Upper lobe of left lung (tissue), 6 donors: ENCODE results near the gene DNAJC1. TPM values are rescaled to one million over a fixed set of nuclear protein-coding genes. Genes with fewer than 3 reads are reported as not detected.
"Not testable (repeated sequence)": the region's sequence is repeated elsewhere in the genome, so short reads cannot be mapped to it uniquely, and the experiment has no call there.

Experiments
- ATAC-seq, 2 donors: fragments of 200-7000 bp; cut with Tn5 transposase; one replicate each; pipeline ENCODE4 v1.9.1; 2022; ENCODE audit warnings: mild to moderate bottlenecking in 2 of 2, moderate library complexity in 2 of 2; ENCODE audit not compliant: low FRiP score in 2 of 2
- DNase-seq, 2 donors: peaks; one replicate each; pipeline ENCODE4 v3.0.0-alpha.2; 2019 to 2020
- H3K27ac ChIP-seq, 4 donors: fragments of 200-600 bp; sonication (generic); one replicate each; pipeline ENCODE4 v1.5.1; 2016 to 2019
- H3K27me3 ChIP-seq, 4 donors: fragments of 200-600 bp; sonication (generic); one replicate each; pipeline ENCODE4 v1.5.1; 2017 to 2019
- H3K36me3 ChIP-seq, 4 donors: fragments of 200-600 bp; sonication (generic); one replicate each; pipeline ENCODE4 v1.5.1; 2016 to 2019
- H3K4me1 ChIP-seq, 4 donors: fragments of 200-600 bp; sonication (generic); one replicate each; pipeline ENCODE4 v1.5.1; 2018 to 2019
- H3K4me3 ChIP-seq, 4 donors: fragments of 200-600 bp; sonication (generic); one replicate each; pipeline ENCODE4 v1.5.1; 2017 to 2019; ENCODE audit warnings: mild to moderate bottlenecking in 2 of 4, moderate library complexity in 1 of 4
- H3K9me3 ChIP-seq, 4 donors: fragments of 200-600 bp; sonication (generic); one replicate each; pipeline ENCODE4 v1.5.1; 2018 to 2019
- EP300 ChIP-seq, 4 donors: sonication (generic); formaldehyde crosslinking; IDR thresholded peaks; one replicate each; pipeline ENCODE4 v1.5.1; 2017; ENCODE audit warnings: antibody characterized with exemption in 4 of 4, control low read depth in 2 of 4
- POLR2A ChIP-seq, 4 donors: fragments of 450-650 bp; IDR thresholded peaks; one replicate each; pipeline ENCODE4 v1.5.1; 2016 to 2017; ENCODE audit warnings: antibody characterized with exemption in 4 of 4, mild to moderate bottlenecking in 2 of 4
- POLR2AphosphoS5 ChIP-seq, 2 donors: sonication (generic); formaldehyde crosslinking; IDR thresholded peaks; one replicate each; pipeline ENCODE4 v1.5.1; 2017; ENCODE audit warnings: antibody characterized with exemption in 2 of 2
- WGBS, 2 donors: methylation state at CpG; one replicate each; pipeline ENCODE4 v1.1.5; 2017 to 2018; 5-methylcytosine and 5-hydroxymethylcytosine counted together
- total RNA-seq, 6 donors: library from RNA; depleted of rRNA in 4 of 6; stranded (reverse); fragments of >200 nt in 4 of 6; gene quantifications; one replicate each; pipeline versions ENCODE4 v1.1.0 to v1.2.1, GENCODE V29; 2016 to 2021
- TF ChIP-seq, protein P1 (sequence below), 6 experiments: fragments of 450-650 bp in 4 of 6; fragments of 200-600 bp in 2 of 6; sonication (generic) in 2 of 6; IDR thresholded peaks; one replicate each; pipeline ENCODE4 v1.5.1; 2016 to 2019; ENCODE audit warnings: antibody characterized with exemption in 6 of 6
- donor health status: DM: no; HTN: no; CAD: no; lungs with moderate emphysema.
- donor health status: DM: no; HTN: yes; CAD: no; lungs with severe emphysema.

Gene DNAJC1
- total RNA-seq, 6 donors from 2014 or later = 30.8 to 106 (median 74.1) TPM

GRCh38 chr10:21843645-21844044 is 159.9 kb downstream of the DNAJC1 start:
- ATAC-seq (no peak), DNase-seq (no peak)
- WGBS, 2 donors = 94 to 100% methylated on average over 1 of the region's 1 CpG
- Histone ChIP-seq H3K27ac (no peak overlapping the region), H3K4me3 (no peak overlapping the region), H3K36me3 (no peaks in the 10 kb centered on the region), H3K9me3 (peaks cover 0 to 7% (median 0%) of the 10 kb centered on the region in 4 donors), H3K27me3 (no peaks in the 10 kb centered on the region), H3K4me1 (no peaks in the 10 kb centered on the region)
- TF ChIP-seq, protein P1, sequence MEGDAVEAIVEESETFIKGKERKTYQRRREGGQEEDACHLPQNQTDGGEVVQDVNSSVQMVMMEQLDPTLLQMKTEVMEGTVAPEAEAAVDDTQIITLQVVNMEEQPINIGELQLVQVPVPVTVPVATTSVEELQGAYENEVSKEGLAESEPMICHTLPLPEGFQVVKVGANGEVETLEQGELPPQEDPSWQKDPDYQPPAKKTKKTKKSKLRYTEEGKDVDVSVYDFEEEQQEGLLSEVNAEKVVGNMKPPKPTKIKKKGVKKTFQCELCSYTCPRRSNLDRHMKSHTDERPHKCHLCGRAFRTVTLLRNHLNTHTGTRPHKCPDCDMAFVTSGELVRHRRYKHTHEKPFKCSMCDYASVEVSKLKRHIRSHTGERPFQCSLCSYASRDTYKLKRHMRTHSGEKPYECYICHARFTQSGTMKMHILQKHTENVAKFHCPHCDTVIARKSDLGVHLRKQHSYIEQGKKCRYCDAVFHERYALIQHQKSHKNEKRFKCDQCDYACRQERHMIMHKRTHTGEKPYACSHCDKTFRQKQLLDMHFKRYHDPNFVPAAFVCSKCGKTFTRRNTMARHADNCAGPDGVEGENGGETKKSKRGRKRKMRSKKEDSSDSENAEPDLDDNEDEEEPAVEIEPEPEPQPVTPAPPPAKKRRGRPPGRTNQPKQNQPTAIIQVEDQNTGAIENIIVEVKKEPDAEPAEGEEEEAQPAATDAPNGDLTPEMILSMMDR (IDR thresholded peaks at IDR 0.05) = no peak
- TF ChIP-seq POLR2AphosphoS5 (IDR thresholded peaks at IDR 0.05) = no peak
- no peak for TF ChIP-seq POLR2A (IDR thresholded peaks at IDR 0.05)
- TF ChIP-seq EP300 (IDR thresholded peaks at IDR 0.05) = no peak

- not testable (repeated sequence) for DNase-seq, H3K4me3 ChIP-seq, H3K4me1 ChIP-seq, H3K27ac ChIP-seq, ATAC-seq, H3K27me3 ChIP-seq, H3K36me3 ChIP-seq, H3K9me3 ChIP-seq
- WGBS, 2 donors = 92 to 98% methylated on average over 2 of the region's 2 CpGs
These were observed 162.3 kb downstream of the DNAJC1 start for GRCh38 chr10:21841273-21841672.

GRCh38 chr10:21837487-21837886 is 166.0 kb downstream of the DNAJC1 start:
- not testable (repeated sequence) for H3K36me3 ChIP-seq, H3K27me3 ChIP-seq, ATAC-seq, H3K4me1 ChIP-seq, H3K27ac ChIP-seq, H3K4me3 ChIP-seq
- DNase-seq = peak in 1 of 2 donors; percentile 69
- H3K9me3 ChIP-seq = peaks cover 3 to 29% (median 23%) of the 10 kb centered on the region in 4 donors
- WGBS, 2 donors = 86 to 100% methylated on average over 3 to 5 of the region's 29 CpGs

GRCh38 chr10:21834574-21834973 is 169.0 kb downstream of the DNAJC1 start:
- peaks cover 9 to 37% (median 30%) of the 10 kb centered on the region in 4 donors for H3K9me3 ChIP-seq
- ATAC-seq = not testable (repeated sequence)
- WGBS, 2 donors = 71 to 98% methylated on average over 3 to 10 of the region's 10 CpGs

GRCh38 chr10:21832821-21833130 is 170.8 kb downstream of the DNAJC1 start:
- Histone ChIP-seq H3K4me1 (no peaks in the 10 kb centered on the region), H3K4me3 (no peak overlapping the region), H3K9me3 (peaks cover 15 to 55% (median 40%) of the 10 kb centered on the region in 4 donors), H3K36me3 (peaks cover 0 to 7% (median 0%) of the 10 kb centered on the region in 4 donors), H3K27ac (no peak overlapping the region), H3K27me3 (no peaks in the 10 kb centered on the region)
- ATAC-seq (no peak), DNase-seq (no peak)
- 67 to 85% methylated on average over 1 of the region's 1 CpG for WGBS, 2 donors
- TF ChIP-seq POLR2A (IDR thresholded peaks at IDR 0.05) (no peak), POLR2AphosphoS5 (IDR thresholded peaks at IDR 0.05) (no peak)

More at GRCh38 chr10:21834574-21834973, 169.0 kb downstream of the DNAJC1 start:
- not testable (repeated sequence) for DNase-seq, H3K27me3 ChIP-seq, H3K4me1 ChIP-seq, H3K27ac ChIP-seq, H3K4me3 ChIP-seq, H3K36me3 ChIP-seq

DNA sequence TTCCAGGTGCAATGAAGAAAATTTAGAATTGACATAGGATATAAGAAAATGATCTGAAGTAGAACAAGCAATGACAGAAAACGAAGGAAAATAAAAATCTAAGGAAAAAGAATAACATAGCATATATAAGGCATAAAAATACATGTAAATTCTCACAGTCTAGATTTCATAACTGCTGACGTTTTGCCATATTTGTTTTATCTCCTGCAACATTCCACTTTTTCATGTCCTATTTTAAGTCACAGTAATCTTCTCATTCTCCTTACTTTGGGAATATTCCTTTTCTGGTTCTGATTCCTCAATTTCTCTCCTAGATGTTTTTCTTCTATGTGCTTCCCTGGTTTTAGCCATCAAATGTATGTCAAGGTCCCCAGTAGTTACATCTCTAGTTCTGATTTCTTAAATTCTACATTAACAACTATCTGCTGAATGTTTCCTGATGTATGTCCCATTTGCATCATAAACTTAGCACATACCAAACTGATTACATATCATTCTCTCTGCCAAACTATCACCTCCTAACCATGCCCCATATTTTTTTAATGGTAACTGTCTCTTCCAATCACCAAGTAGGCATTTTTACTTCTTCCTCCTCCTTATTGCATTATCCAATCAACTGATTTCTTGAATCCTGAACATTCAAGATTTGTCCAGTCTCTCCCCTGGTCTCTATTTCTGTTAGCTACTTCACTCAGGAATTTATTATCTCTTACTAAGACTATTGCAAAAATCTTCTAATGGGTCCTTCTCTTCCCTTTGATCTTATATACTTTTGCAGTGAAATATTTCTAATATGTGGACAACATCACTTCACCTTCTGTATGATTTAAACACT is 171.3 kb downstream of the DNAJC1 start:
- DNase-seq (no peak), ATAC-seq (no peak)
- Histone ChIP-seq H3K4me3 (no peak overlapping the region), H3K36me3 (peaks cover 0 to 7% (median 0%) of the 10 kb centered on the region in 4 donors), H3K27me3 (no peaks in the 10 kb centered on the region), H3K27ac (no peak overlapping the region), H3K4me1 (no peaks in the 10 kb centered on the region), H3K9me3 (peaks cover 19 to 57% (median 44%) of the 10 kb centered on the region in 4 donors)
- 88 to 92% methylated on average over 2 of the region's 2 CpGs for WGBS, 2 donors
- TF ChIP-seq EP300 (IDR thresholded peaks at IDR 0.05) (no peak), POLR2AphosphoS5 (IDR thresholded peaks at IDR 0.05) (no peak), POLR2A (IDR thresholded peaks at IDR 0.05) (no peak)
- TF ChIP-seq, protein P1 (IDR thresholded peaks at IDR 0.05) = no peak

GRCh38 chr10:21830037-21830436 is 173.5 kb downstream of the DNAJC1 start:
- Histone ChIP-seq H3K4me1 (no peaks in the 10 kb centered on the region), H3K4me3 (no peak overlapping the region), H3K36me3 (peaks cover 0 to 7% (median 0%) of the 10 kb centered on the region in 4 donors), H3K27ac (no peak overlapping the region), H3K9me3 (peaks cover 28 to 61% (median 52%) of the 10 kb centered on the region in 4 donors), H3K27me3 (no peaks in the 10 kb centered on the region)
- TF ChIP-seq POLR2A (IDR thresholded peaks at IDR 0.05) (no peak), POLR2AphosphoS5 (IDR thresholded peaks at IDR 0.05) (no peak), EP300 (IDR thresholded peaks at IDR 0.05) (no peak)
- TF ChIP-seq, protein P1 (IDR thresholded peaks at IDR 0.05) = no peak
- DNase-seq (no peak), ATAC-seq (no peak)
